Esophagus squamous epithelium (tissue), 4 donors: ENCODE data around the gene DCTN3.

Experiments
- CTCF ChIP-seq, 6 experiments: fragments of 450-650 bp in 4 of 6; fragments of 200-600 bp in 2 of 6; sonication (generic) in 2 of 6; IDR thresholded peaks; one replicate each; pipeline ENCODE4 v1.5.1; 2016 to 2019; ENCODE audit warnings: antibody characterized with exemption in 6 of 6, mild to moderate bottlenecking in 4 of 6, moderate library complexity in 4 of 6
- POLR2A ChIP-seq, 4 donors: fragments of 450-650 bp; IDR thresholded peaks; one replicate each; pipeline ENCODE4 v1.6.1; 2017; ENCODE audit warnings: antibody characterized with exemption in 4 of 4, mild to moderate bottlenecking in 4 of 4, moderate library complexity in 3 of 4

GRCh38 chr9:34637356-34638137 lies 17.3 kb upstream of the DCTN3 start, which contains the start of gene SIGMAR1:
- peak in 1 of 6 experiments; percentile 9 for TF ChIP-seq CTCF (IDR thresholded peaks at IDR 0.05)
- peak in 3 of 4 donors; percentile 8 to 89 (median 73) for TF ChIP-seq POLR2A (IDR thresholded peaks at IDR 0.05)
